Transverse colon (tissue), 3 donors: ENCODE data around the gene EIF3D.

Source experiments
- POLR2A ChIP-seq: fragments of 450-650 bp; IDR thresholded peaks from one replicate; pipeline ENCODE4 v1.6.1; 2016; ENCODE audit warnings: antibody characterized with exemption, mild to moderate bottlenecking, moderate library complexity
- TF ChIP-seq, protein P1 (sequence below), 5 experiments: fragments of 200-600 bp in 3 of 5; fragments of 450-650 bp in 2 of 5; sonication (generic) in 3 of 5; IDR thresholded peaks; 1 replicate in 2 of 5; 2 replicates in 3 of 5; pipeline ENCODE4 v1.5.1; 2016 to 2017; ENCODE audit warnings: antibody characterized with exemption in 5 of 5, inconsistent platforms in 3 of 5, mild to moderate bottlenecking in 2 of 5, moderate library complexity in 1 of 5

GRCh38 chr22:36505998-36506635, 22.8 kb downstream of the EIF3D start:
- TF ChIP-seq, protein P1, sequence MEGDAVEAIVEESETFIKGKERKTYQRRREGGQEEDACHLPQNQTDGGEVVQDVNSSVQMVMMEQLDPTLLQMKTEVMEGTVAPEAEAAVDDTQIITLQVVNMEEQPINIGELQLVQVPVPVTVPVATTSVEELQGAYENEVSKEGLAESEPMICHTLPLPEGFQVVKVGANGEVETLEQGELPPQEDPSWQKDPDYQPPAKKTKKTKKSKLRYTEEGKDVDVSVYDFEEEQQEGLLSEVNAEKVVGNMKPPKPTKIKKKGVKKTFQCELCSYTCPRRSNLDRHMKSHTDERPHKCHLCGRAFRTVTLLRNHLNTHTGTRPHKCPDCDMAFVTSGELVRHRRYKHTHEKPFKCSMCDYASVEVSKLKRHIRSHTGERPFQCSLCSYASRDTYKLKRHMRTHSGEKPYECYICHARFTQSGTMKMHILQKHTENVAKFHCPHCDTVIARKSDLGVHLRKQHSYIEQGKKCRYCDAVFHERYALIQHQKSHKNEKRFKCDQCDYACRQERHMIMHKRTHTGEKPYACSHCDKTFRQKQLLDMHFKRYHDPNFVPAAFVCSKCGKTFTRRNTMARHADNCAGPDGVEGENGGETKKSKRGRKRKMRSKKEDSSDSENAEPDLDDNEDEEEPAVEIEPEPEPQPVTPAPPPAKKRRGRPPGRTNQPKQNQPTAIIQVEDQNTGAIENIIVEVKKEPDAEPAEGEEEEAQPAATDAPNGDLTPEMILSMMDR (IDR thresholded peaks at IDR 0.05) = no peak
- TF ChIP-seq POLR2A = no peak
